AG10803 (cell line): Measurements from ENCODE around the gene ZNF212.

Source experiments
- DNase-seq: peaks from one replicate; pipeline ENCODE4 v3.0.0; 2010; ENCODE audit warnings: low read depth
- H3K4me3 ChIP-seq: 2 replicates; pipeline ENCODE4 v1.5.1; 2011; ENCODE audit warnings: mild to moderate bottlenecking, low read length, control low read depth
- TF ChIP-seq, protein P1 (sequence below): conservative IDR thresholded peaks from 2 replicates; pipeline ENCODE4 v1.5.1; 2011; ENCODE audit warnings: mild to moderate bottlenecking, low read length, control low read depth, inconsistent platforms

ZNF212 gene

DNA sequence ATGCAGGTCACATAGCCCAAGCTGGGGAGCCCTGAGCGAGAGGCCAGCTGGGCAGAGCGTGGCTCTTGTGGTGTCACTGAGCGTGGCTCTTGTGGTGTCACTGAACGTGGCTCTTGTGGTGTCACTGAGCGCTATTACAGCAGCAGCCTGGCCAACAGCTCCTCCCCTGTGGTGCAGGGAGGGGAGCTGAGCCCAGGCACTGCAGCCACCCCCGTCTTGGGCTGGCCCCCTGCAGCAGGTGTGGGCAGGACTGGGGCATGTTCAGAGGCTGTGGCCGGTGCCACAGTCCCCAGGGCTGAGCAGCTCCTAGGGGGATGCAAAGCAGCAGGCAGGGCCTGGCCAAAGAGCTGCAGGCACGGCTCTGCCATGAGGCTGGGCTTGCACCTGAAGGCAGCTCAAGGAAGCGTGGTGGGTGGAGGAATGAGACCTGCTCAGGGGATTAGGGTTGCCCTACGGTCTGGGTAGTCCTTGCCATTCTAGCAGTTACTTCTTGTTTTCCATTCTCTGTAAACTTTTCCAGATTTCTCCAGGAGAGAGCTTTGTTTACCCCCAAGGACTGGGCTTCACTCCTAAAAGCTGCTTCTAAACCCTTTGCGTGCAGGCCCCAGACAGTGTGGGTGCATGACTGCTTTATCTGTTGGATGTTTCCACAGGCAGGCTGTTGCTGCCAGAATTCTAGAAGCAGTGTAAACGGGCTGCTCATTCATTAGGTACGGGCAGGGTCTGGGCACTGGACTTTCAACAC is 51.8 kb downstream of the ZNF212 start:
- DNase-seq: no peak
- no peak overlapping the region for H3K4me3 ChIP-seq
- TF ChIP-seq, protein P1, sequence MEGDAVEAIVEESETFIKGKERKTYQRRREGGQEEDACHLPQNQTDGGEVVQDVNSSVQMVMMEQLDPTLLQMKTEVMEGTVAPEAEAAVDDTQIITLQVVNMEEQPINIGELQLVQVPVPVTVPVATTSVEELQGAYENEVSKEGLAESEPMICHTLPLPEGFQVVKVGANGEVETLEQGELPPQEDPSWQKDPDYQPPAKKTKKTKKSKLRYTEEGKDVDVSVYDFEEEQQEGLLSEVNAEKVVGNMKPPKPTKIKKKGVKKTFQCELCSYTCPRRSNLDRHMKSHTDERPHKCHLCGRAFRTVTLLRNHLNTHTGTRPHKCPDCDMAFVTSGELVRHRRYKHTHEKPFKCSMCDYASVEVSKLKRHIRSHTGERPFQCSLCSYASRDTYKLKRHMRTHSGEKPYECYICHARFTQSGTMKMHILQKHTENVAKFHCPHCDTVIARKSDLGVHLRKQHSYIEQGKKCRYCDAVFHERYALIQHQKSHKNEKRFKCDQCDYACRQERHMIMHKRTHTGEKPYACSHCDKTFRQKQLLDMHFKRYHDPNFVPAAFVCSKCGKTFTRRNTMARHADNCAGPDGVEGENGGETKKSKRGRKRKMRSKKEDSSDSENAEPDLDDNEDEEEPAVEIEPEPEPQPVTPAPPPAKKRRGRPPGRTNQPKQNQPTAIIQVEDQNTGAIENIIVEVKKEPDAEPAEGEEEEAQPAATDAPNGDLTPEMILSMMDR: no peak

DNA sequence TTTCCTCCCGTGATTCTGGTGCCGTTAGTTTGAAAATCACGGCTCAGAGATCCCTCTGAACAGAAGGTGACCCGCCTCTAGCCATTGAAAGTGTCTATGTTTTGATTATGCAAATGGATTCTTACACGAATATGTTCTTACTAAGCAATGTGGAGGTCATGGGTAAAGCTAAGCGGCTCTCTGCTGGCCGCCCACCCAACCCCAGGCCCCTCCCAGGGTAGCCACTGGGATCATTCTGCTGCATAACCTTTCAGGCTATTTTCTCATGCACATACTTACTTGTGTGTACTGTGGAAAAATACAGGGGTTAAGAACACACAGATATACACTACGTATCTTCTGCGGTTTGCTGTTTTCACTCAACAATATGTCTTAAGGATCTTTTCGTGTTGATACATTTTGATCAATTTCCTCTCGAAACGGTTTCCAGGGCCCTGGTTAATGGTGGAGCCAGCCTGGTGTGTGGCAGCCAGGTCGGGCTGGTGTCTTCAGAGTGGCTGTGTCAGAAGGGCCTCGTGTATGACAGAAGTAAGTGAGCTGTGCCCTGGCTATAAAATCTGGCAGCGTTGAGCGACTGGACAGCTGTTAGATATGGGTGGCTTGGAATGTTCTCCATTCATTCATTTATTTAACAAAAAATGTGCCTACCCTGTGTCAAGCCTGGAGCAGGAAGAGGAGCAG is 52.5 kb downstream of the ZNF212 start:
- DNase-seq: no peak
- no peak overlapping the region for H3K4me3 ChIP-seq
- TF ChIP-seq, protein P1: no peak

DNA sequence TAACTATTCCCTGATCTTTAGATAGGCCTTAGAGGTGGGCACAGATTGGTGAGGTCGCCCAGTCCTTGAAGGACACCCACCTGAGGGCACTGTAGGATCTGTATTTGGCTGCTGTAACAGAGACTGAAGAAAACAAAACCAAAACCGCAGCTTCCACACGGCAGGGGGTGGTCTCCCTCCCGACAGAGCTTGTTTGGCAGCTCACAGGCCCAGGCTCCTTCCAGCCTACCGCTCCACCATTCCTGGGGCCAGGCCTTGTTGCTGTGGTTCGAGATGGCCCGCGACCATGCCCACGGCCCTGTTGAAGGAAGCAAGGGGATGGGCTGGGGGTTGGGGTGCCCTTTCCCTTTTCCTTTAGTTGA is 53.0 kb downstream of the ZNF212 start:
- no peak overlapping the region for H3K4me3 ChIP-seq
- no peak for DNase-seq
- TF ChIP-seq, protein P1: no peak

DNA sequence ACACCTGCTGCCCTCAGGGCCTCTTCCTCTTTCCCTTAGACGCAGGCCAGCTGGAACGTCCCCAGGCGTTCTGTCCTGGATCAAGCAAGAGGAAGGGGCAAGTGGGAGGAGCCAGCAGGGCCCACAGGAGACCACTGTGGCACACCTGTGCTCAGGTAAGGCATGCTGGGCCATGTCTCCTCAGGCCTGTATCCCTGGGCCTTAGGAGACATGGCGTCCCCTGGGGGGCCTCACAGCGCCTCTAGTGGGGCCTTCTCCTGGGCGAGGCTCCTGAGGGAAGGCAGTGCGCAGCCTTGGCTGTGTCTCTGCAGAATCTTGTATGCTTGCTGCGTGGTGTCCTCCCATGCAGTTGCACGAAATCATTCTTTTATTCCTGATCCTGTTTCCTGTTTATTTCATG is 53.9 kb downstream of the ZNF212 start:
- TF ChIP-seq, protein P1: no peak
- no peak for DNase-seq
- H3K4me3 ChIP-seq: no peak overlapping the region

DNA sequence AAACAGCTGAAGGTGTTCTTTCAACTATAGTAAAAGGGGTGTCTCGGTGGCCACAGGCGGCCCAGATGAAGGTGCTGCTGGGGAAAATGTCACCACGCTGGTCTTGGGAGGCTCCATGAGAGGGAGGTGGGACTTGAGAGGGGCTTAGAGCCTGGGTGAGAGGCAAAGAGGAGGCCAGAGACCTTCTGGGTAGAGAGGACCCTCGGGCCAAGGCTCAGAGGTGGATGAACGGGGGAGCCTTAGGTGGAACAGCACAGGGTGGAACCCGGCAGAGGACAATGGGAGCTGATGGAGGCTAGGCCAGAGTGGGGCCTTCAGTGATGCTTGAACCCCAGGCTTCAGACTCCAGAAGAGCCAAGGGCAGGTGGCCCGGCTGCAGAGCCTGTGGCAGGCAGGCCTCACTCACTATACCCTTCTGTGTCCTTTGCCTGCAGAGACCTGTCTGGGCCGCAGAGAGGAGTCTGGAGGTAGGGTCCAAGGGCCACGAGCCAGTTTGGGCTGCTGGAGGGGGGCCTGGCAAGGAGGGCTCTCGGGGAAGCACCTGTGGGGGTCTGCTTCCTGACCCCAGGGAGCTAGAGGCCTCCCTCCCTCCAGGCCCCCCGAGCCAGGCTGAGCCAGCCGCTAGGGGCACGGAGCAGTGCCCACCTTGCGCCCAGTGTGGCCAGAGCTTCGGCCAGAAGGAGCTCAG is 54.6 kb downstream of the ZNF212 start:
- no peak for DNase-seq
- TF ChIP-seq, protein P1: no peak
- no peak overlapping the region for H3K4me3 ChIP-seq

DNA sequence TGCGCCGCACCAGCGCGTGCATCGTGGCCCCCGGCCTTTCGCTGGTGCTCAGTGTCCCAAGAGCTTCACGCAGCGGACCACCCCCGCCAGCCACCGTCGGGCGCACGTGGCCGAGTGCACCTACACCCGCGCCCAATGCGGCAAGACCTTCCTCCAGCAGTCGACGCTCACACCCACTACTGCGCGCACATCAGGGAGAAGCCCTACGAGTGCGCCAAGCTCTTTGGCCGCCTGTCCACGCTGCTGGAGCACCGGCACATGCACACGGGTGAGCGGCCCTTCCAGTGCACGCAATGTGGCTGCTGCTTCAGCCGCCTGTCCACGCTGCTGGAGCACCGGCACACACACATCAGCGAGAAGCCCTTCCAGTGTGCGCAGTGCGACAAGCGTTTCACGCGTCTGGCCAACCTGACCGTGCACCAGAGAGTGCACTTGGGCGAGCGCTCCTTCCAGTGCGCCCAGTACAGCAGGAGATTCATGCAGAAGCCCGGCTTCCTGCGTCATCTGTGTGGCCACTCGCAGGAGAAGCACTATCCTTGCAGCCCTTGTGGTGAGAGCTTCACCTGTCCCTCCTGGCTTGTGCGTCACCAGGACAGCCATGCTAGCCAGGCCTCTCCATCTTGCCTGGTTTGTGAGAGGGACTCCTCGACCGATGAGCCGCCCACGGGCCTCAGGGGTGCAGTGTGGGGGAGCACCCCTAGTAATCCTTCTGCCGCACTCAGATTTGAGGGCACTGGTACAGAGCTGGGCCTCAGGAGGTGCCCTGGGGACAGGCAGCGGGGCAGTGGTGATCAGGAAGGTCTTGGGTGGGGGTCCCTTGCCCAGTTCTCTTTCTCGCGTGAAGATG is 55.4 kb downstream of the ZNF212 start:
- no peak overlapping the region for H3K4me3 ChIP-seq
- TF ChIP-seq, protein P1: no peak
- DNase-seq: no peak
